Caco-2 (cell line): Measurements from ENCODE around the gene TAF5. TPM values are rescaled to one million over a fixed set of nuclear protein-coding genes. Genes with fewer than 3 reads are reported as not detected.
"Not testable (repeated sequence)": the region's sequence is repeated elsewhere in the genome, so short reads cannot be mapped to it uniquely, and the experiment has no call there.

Source experiments
- BruUV-seq: library from RNA; stranded (reverse); fragments of 400-500 nt; replicated peaks from 2 replicates; lab custom pipeline; 2021; lab: Mats Ljungman, UMichigan
- CTCF ChIA-PET: fragments of 300-600 bp; sonication (Branson Sonifier 250); formaldehyde crosslinking; loops from one replicate; lab custom pipeline; 2022; ENCODE audit warnings: antibody characterized with exemption; lab: Charles Lee
- POLR2A ChIA-PET: fragments of 300-600 bp; sonication (Branson Sonifier 250); formaldehyde crosslinking; loops from one replicate; lab custom pipeline; 2022; ENCODE audit warnings: antibody characterized with exemption; lab: Charles Lee
- DNase-seq, 2 experiments: peaks; one replicate each; pipeline versions ENCODE4 v3.0.0 to v3.0.0-alpha.2; 2020 to 2022
- H3K27me3 ChIP-seq: replicated peaks from 2 replicates; pipeline ENCODE4 v1.6.0; 2011; ENCODE audit warnings: low read length; ENCODE audit not compliant: control insufficient read depth, insufficient read depth
- H3K36me3 ChIP-seq: 2 replicates; pipeline ENCODE4 v1.5.1; 2011; ENCODE audit warnings: low read length; ENCODE audit not compliant: control insufficient read depth, insufficient read depth
- H3K4me1 ChIP-seq: fragments of 250-450 bp; sonication (Bioruptor Pico); 2 replicates; pipeline ENCODE4 v1.5.1; 2020; ENCODE audit warnings: mild to moderate bottlenecking
- H3K4me3 ChIP-seq: 2 replicates; pipeline ENCODE4 v1.5.1; 2011; ENCODE audit warnings: low read depth, mild to moderate bottlenecking, control low read depth, low read length
- H3K9me3 ChIP-seq: fragments of 250-450 bp; sonication (Bioruptor Pico); 2 replicates; pipeline ENCODE4 v1.5.1; 2020; ENCODE audit warnings: mild to moderate bottlenecking, moderate library complexity
- H3K27ac Mint-ChIP-seq: one replicate; pipeline ENCODE4 v1.8.0; 2022; ENCODE audit warnings: mixed read lengths; ENCODE audit not compliant: unreplicated experiment
- H3K27me3 Mint-ChIP-seq: one replicate; pipeline ENCODE4 v1.8.0; 2022; ENCODE audit warnings: mixed read lengths; ENCODE audit not compliant: insufficient read depth, unreplicated experiment
- H3K36me3 Mint-ChIP-seq: one replicate; pipeline ENCODE4 v1.8.0; 2022; ENCODE audit warnings: mild to moderate bottlenecking, mixed read lengths; ENCODE audit not compliant: insufficient read depth, unreplicated experiment
- H3K4me1 Mint-ChIP-seq: one replicate; pipeline ENCODE4 v1.8.0; 2022; ENCODE audit warnings: low read depth, mixed read lengths; ENCODE audit not compliant: unreplicated experiment
- H3K4me3 Mint-ChIP-seq: one replicate; pipeline ENCODE4 v1.8.0; 2022; ENCODE audit warnings: mild to moderate bottlenecking, moderate library complexity, mixed read lengths; ENCODE audit not compliant: unreplicated experiment
- H3K9me3 Mint-ChIP-seq: one replicate; pipeline ENCODE4 v1.8.0; 2022; ENCODE audit warnings: mixed read lengths; ENCODE audit not compliant: unreplicated experiment
- intact Hi-C: fragments of 100-400 bp; cut with micrococcal nuclease; formaldehyde crosslinking; loops from one replicate; pipeline ENCODE4 v1.10.0; 2022; ENCODE audit not compliant: unreplicated experiment
- total RNA-seq: library from RNA; stranded (reverse); gene quantifications from 2 replicates; pipeline ENCODE4 v1.2.3, GENCODE V29; 2022
- TF ChIP-seq, protein P1 (sequence below), 2 experiments: fragments of 200-600 bp in 1 of 2; IDR thresholded peaks; 1 replicate in 1 of 2; 2 replicates in 1 of 2; pipeline versions ENCODE4 v1.5.1 to v1.8.0; 2011 to 2022; ENCODE audit warnings: antibody characterized with exemption in 1 of 2, control low read depth in 1 of 2, inconsistent platforms in 1 of 2, low read depth in 1 of 2, low read length in 1 of 2, mild to moderate bottlenecking in 1 of 2, moderate library complexity in 1 of 2; ENCODE audit not compliant: insufficient read depth in 1 of 2, severe bottlenecking in 1 of 2, unreplicated experiment in 1 of 2

TAF5 gene
- total RNA-seq, 1 experiment from 2014 or later, result 6.3 TPM

DNA sequence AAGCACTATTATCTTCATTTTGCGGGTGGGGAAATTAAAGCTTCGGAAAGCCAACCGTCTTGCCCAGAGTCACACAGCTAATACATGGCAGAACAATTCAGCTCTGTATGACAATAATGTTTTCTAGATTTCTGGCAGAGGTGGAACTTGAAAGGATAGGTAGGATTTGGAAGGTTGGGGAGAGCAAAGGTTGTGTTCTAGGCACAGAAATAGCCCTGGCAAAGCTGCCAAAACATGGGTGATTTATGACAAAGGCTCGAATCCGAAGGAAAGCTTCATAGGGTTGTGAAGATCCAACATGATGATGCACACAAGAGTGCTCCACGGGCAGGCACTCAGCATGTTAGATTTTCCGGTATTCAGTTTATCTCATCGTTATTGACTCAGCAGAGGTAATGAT is 47.8 kb downstream of the TAF5 start:
- H3K9me3 Mint-ChIP-seq, result no peaks in the 10 kb centered on the region
- H3K9me3 ChIP-seq, result no peaks in the 10 kb centered on the region
- ChIA-PET CTCF (interaction anchor here (1.8 kb wide), 1 partner anchor 177 kb away, joined by 9 read pairs; no protein-coding TSS in a partner anchor), POLR2A (no interaction called here)
- H3K4me3 Mint-ChIP-seq, result no peak overlapping the region
- TF ChIP-seq, protein P1, sequence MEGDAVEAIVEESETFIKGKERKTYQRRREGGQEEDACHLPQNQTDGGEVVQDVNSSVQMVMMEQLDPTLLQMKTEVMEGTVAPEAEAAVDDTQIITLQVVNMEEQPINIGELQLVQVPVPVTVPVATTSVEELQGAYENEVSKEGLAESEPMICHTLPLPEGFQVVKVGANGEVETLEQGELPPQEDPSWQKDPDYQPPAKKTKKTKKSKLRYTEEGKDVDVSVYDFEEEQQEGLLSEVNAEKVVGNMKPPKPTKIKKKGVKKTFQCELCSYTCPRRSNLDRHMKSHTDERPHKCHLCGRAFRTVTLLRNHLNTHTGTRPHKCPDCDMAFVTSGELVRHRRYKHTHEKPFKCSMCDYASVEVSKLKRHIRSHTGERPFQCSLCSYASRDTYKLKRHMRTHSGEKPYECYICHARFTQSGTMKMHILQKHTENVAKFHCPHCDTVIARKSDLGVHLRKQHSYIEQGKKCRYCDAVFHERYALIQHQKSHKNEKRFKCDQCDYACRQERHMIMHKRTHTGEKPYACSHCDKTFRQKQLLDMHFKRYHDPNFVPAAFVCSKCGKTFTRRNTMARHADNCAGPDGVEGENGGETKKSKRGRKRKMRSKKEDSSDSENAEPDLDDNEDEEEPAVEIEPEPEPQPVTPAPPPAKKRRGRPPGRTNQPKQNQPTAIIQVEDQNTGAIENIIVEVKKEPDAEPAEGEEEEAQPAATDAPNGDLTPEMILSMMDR (IDR thresholded peaks at IDR 0.05; ENCODE audit: insufficient read depth in 1 of 2, low read depth in 1 of 2, low read length in 1 of 2, severe bottlenecking in 1 of 2, unreplicated experiment in 1 of 2), result no peak
- no peak overlapping the region for H3K4me3 ChIP-seq
- H3K36me3 Mint-ChIP-seq, result peaks cover 87% of the 10 kb centered on the region
- no peaks in the 10 kb centered on the region for H3K4me1 Mint-ChIP-seq
- intact Hi-C loops, result no loop called here
- peaks cover 12% of the 10 kb centered on the region for H3K36me3 ChIP-seq
- no peaks in the 10 kb centered on the region for H3K27me3 Mint-ChIP-seq
- no peaks in the 10 kb centered on the region for H3K4me1 ChIP-seq
- no TSS peak for BruUV-seq
- no peak for DNase-seq
- H3K27ac Mint-ChIP-seq, result no peak overlapping the region
- no peaks in the 10 kb centered on the region for H3K27me3 ChIP-seq

DNA sequence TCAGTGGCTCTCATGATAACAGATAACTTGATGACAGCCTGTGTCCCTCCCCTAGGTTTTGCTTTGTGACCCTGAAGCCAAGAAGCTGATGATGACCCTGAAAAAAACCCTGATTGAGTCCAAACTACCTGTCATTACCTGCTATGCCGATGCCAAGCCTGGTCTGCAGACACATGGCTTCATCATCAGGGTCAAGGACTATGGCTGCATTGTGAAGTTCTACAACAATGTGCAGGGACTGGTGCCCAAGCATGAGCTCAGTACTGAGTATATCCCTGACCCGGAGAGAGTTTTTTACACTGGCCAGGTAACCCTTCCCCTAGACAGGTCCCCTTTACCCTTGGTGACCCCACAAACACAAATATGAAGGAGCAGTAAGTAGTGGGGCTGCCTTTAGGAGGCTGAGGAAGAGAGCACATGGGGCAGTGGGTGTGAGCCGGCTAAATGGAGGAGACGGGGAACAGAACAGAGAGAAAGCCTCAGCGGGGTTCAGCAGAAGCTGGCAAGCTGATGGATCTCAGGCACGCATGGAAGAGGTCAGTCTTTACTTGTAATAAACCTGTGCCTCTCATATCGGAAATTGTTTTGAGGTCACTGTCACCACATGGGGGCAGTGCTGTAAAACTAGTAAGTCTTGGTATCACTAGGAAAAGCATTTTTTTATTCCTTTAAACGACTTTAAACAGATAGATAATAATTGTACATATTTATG is 48.8 kb downstream of the TAF5 start:
- POLR2A ChIA-PET, result no interaction called here
- BruUV-seq, result no TSS peak
- peak; percentile 59 to 60 for DNase-seq

DNA sequence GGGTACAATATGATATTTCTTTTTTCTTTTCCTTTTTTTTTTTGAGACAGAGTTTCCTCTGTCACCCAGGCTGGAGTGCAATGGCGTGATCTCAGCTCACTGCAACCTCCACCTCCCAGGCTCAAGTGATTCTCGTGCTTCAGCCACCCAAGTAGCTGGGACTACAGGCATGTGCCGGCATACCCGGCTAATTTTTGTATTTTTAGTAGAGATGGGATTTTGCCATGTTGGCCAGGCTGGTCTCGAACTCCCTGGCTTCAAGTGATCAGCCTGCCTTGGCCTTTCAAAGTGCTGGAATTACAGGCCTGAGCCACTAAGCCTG is 49.3 kb downstream of the TAF5 start:
- POLR2A ChIA-PET, H3K9me3 Mint-ChIP-seq, H3K4me1 ChIP-seq, BruUV-seq, H3K27me3 Mint-ChIP-seq, DNase-seq, H3K27me3 ChIP-seq, H3K9me3 ChIP-seq, H3K4me1 Mint-ChIP-seq, H3K4me3 Mint-ChIP-seq, H3K27ac Mint-ChIP-seq, H3K4me3 ChIP-seq: not testable (repeated sequence)
- peaks cover 12% of the 10 kb centered on the region for H3K36me3 ChIP-seq
- CTCF ChIA-PET, result interaction anchor here (1.4 to 2.0 kb wide), 3 partner anchors 21 to 176 kb away, joined by 3 to 9 read pairs (median 7); partner anchors contain the start of genes ATP5MK and PDCD11
- peaks cover 89% of the 10 kb centered on the region for H3K36me3 Mint-ChIP-seq
- intact Hi-C loops, result loop anchor here (1.0 kb wide), 2 partner anchors 68 to 175 kb away; no protein-coding TSS in a partner anchor

More for the DNA sequence above, 48.8 kb downstream of the TAF5 start:
- TF ChIP-seq, protein P1 (IDR thresholded peaks at IDR 0.05; ENCODE audit: insufficient read depth in 1 of 2, low read depth in 1 of 2, low read length in 1 of 2, severe bottlenecking in 1 of 2, unreplicated experiment in 1 of 2), result peak; percentile 40 to 53
- Mint-ChIP-seq H3K27ac (no peak overlapping the region), H3K36me3 (peaks cover 92% of the 10 kb centered on the region), H3K4me1 (no peaks in the 10 kb centered on the region), H3K9me3 (no peaks in the 10 kb centered on the region), H3K27me3 (no peaks in the 10 kb centered on the region), H3K4me3 (no peak overlapping the region)
- CTCF ChIA-PET, result interaction anchor here (1.4 to 2.0 kb wide), 3 partner anchors 20 to 176 kb away, joined by 3 to 9 read pairs (median 7); partner anchors contain the start of genes ATP5MK and PDCD11
- Histone ChIP-seq H3K9me3 (no peaks in the 10 kb centered on the region), H3K4me3 (no peak overlapping the region), H3K36me3 (peaks cover 12% of the 10 kb centered on the region), H3K27me3 (no peaks in the 10 kb centered on the region), H3K4me1 (no peaks in the 10 kb centered on the region)
- intact Hi-C loops, result loop anchor here (1.0 kb wide), 2 partner anchors 69 to 176 kb away; no protein-coding TSS in a partner anchor
